Inferior parietal cortex (tissue), 1 donor: ENCODE measurements around the gene COL27A1.
"Not testable (repeated sequence)": the region's sequence is repeated elsewhere in the genome, so short reads cannot be mapped to it uniquely, and the experiment has no call there.

Experiments used
- DNase-seq: peaks from one replicate; pipeline ENCODE4 v3.0.0-alpha.2; 2016; ENCODE audit errors: extremely low spot score

Gene COL27A1

GRCh38 chr9:114303977-114304376 is 148.6 kb downstream of the COL27A1 start:
- no peak for DNase-seq

- DNase-seq: no peak
Measured at GRCh38 chr9:114304416-114305188, 149.3 kb downstream of the COL27A1 start.

GRCh38 chr9:114307899-114308267 is 152.5 kb downstream of the COL27A1 start:
- DNase-seq: no peak

- no peak for DNase-seq
Measured at GRCh38 chr9:114308361-114308950, 153.1 kb downstream of the COL27A1 start.

GRCh38 chr9:114309096-114309495 is 153.8 kb downstream of the COL27A1 start:
- DNase-seq: no peak

GRCh38 chr9:114310471-114311450 is 155.4 kb downstream of the COL27A1 start:
- no peak for DNase-seq

GRCh38 chr9:114311571-114312512 is 156.5 kb downstream of the COL27A1 start:
- DNase-seq: no peak

- no peak for DNase-seq
Measured at GRCh38 chr9:114312513-114312875, 157.2 kb downstream of the COL27A1 start.

- no peak for DNase-seq
Measured at GRCh38 chr9:114313186-114313585, 157.8 kb downstream of the COL27A1 start.

- DNase-seq: no peak
Measured at GRCh38 chr9:114314256-114314867, 159.0 kb downstream of the COL27A1 start.

- no peak for DNase-seq
Measured at GRCh38 chr9:114314881-114315722, 159.8 kb downstream of the COL27A1 start.

- DNase-seq: no peak
Measured at GRCh38 chr9:114315723-114316363, 160.5 kb downstream of the COL27A1 start.

GRCh38 chr9:114316605-114317230 is 161.4 kb downstream of the COL27A1 start:
- DNase-seq: no peak

- no peak for DNase-seq
Measured at GRCh38 chr9:114317665-114318357, 162.5 kb downstream of the COL27A1 start.

- DNase-seq: no peak
Measured at GRCh38 chr9:114318416-114318815, 163.1 kb downstream of the COL27A1 start.

GRCh38 chr9:114319147-114319546 is 163.8 kb downstream of the COL27A1 start:
- no peak for DNase-seq

GRCh38 chr9:114320710-114321109 is 165.4 kb downstream of the COL27A1 start:
- not testable (repeated sequence) for DNase-seq

- DNase-seq: no peak
Measured at GRCh38 chr9:114321759-114322158, 166.4 kb downstream of the COL27A1 start.
